Hepatic stellate cell (primary cell): ENCODE measurements around the gene TSC1.

Source experiments
- DNase-seq: peaks from one replicate; pipeline ENCODE4 v3.0.0; 2011; ENCODE audit warnings: low spot score

The TSC1 gene

GRCh38 chr9:132863096-132863495 is 81.3 kb downstream of the TSC1 start:
- DNase-seq = no peak

- no peak for DNase-seq
Measured at GRCh38 chr9:132862533-132862932, 81.9 kb downstream of the TSC1 start.

- DNase-seq = no peak
Measured at GRCh38 chr9:132861666-132862065, 82.8 kb downstream of the TSC1 start.

- no peak for DNase-seq
Measured at GRCh38 chr9:132858751-132859150, 85.7 kb downstream of the TSC1 start.

- DNase-seq = no peak
Measured at GRCh38 chr9:132857616-132858342, 86.6 kb downstream of the TSC1 start.

GRCh38 chr9:132857031-132857430 is 87.4 kb downstream of the TSC1 start:
- DNase-seq = no peak

- no peak for DNase-seq
Measured at GRCh38 chr9:132855904-132856303, 88.5 kb downstream of the TSC1 start.

- no peak for DNase-seq
Measured at GRCh38 chr9:132854832-132855231, 89.6 kb downstream of the TSC1 start.

- no peak for DNase-seq
Measured at GRCh38 chr9:132853482-132853881, 90.9 kb downstream of the TSC1 start.

GRCh38 chr9:132849185-132849706 is 95.2 kb downstream of the TSC1 start:
- DNase-seq = no peak

GRCh38 chr9:132846918-132847515 is 97.4 kb downstream of the TSC1 start:
- DNase-seq = no peak

GRCh38 chr9:132846109-132846917 is 98.1 kb downstream of the TSC1 start:
- no peak for DNase-seq

GRCh38 chr9:132842124-132843044 is 102.0 kb downstream of the TSC1 start:
- no peak for DNase-seq
